GM23338 (cell line): ENCODE measurements around the gene SUGP1. TPM values are rescaled to one million over a fixed set of nuclear protein-coding genes. Genes with fewer than 3 reads are reported as not detected.
A peak's percentile ranks its signal among the peaks of the same experiment; 100 is the strongest.

ENCODE experiments used
- ATAC-seq: fragments of 200-7000 bp; cut with Tn5 transposase; 3 replicates; pipeline ENCODE4 v1.9.1; 2020
- DNase-seq: peaks from one replicate; pipeline ENCODE4 v3.0.0-alpha.2; 2015; ENCODE audit warnings: low spot score
- H2AFZ ChIP-seq: fragments of 200-600 bp; sonication (generic); 2 replicates; pipeline ENCODE4 v1.8.0; 2016; ENCODE audit warnings: antibody characterized with exemption, mild to moderate bottlenecking, moderate library complexity
- H3F3A ChIP-seq: fragments of 200-600 bp; sonication (generic); replicated peaks from 2 replicates; pipeline ENCODE4 v1.8.0; 2017; ENCODE audit warnings: antibody characterized with exemption, mixed run types, low read depth
- H3K27ac ChIP-seq: fragments of 200-600 bp; sonication (generic); 2 replicates; pipeline ENCODE4 v1.6.1; 2016; ENCODE audit warnings: low read depth
- H3K27me3 ChIP-seq: fragments of 200-600 bp; sonication (generic); 2 replicates; pipeline ENCODE4 v1.8.0; 2016; ENCODE audit warnings: mild to moderate bottlenecking, mixed run types, moderate library complexity; ENCODE audit not compliant: insufficient read depth
- H3K36me3 ChIP-seq: fragments of 200-600 bp; sonication (generic); 2 replicates; pipeline ENCODE4 v1.8.0; 2016; ENCODE audit warnings: mild to moderate bottlenecking; ENCODE audit not compliant: insufficient read depth
- H3K4me1 ChIP-seq: fragments of 200-600 bp; sonication (generic); 2 replicates; pipeline ENCODE4 v1.8.0; 2016; ENCODE audit warnings: mild to moderate bottlenecking, moderate library complexity; ENCODE audit not compliant: insufficient read depth
- H3K4me2 ChIP-seq: fragments of 200-600 bp; sonication (generic); 2 replicates; pipeline ENCODE4 v1.7.1; 2017; ENCODE audit warnings: mixed run types
- H3K4me3 ChIP-seq: fragments of 200-600 bp; sonication (generic); 2 replicates; pipeline ENCODE4 v1.6.1; 2016; ENCODE audit warnings: mixed run types
- H3K79me2 ChIP-seq: fragments of 200-600 bp; sonication (generic); replicated peaks from 2 replicates; pipeline ENCODE4 v1.8.0; 2017; ENCODE audit warnings: mild to moderate bottlenecking; ENCODE audit not compliant: insufficient read depth
- H3K9me2 ChIP-seq: fragments of 200-600 bp; sonication (generic); 2 replicates; pipeline ENCODE4 v1.8.0; 2017; ENCODE audit not compliant: insufficient read depth
- H4K20me1 ChIP-seq: fragments of 200-600 bp; sonication (generic); replicated peaks from 2 replicates; pipeline ENCODE4 v1.8.0; 2017; ENCODE audit warnings: mild to moderate bottlenecking; ENCODE audit not compliant: insufficient read depth
- H3K27ac Mint-ChIP-seq: 2 replicates; pipeline ENCODE4 v1.8.0; 2020; ENCODE audit warnings: inconsistent platforms, mild to moderate bottlenecking, moderate library complexity, mixed read lengths
- H3K27me3 Mint-ChIP-seq: 3 replicates; pipeline ENCODE4 v1.8.0; 2022; ENCODE audit warnings: low read depth, mild to moderate bottlenecking, moderate library complexity, mixed read lengths, inconsistent platforms; ENCODE audit not compliant: insufficient read depth, poor library complexity
- H3K36me3 Mint-ChIP-seq: 3 replicates; pipeline ENCODE4 v1.8.0; 2021; ENCODE audit warnings: low read depth, mild to moderate bottlenecking, inconsistent platforms, moderate library complexity, mixed read lengths
- H3K4me1 Mint-ChIP-seq: 3 replicates; pipeline ENCODE4 v1.8.0; 2020; ENCODE audit warnings: mild to moderate bottlenecking, inconsistent platforms, mixed read lengths
- H3K4me3 Mint-ChIP-seq: 3 replicates; pipeline ENCODE4 v1.8.0; 2021; ENCODE audit warnings: moderate library complexity, mild to moderate bottlenecking, inconsistent platforms, mixed read lengths
- H3K9me3 Mint-ChIP-seq: 3 replicates; pipeline ENCODE4 v1.8.0; 2020; ENCODE audit warnings: moderate library complexity, mild to moderate bottlenecking, inconsistent platforms, mixed read lengths
- CTCF ChIP-seq, 2 experiments: fragments of 200-600 bp in 1 of 2; sonication (generic) in 1 of 2; conservative IDR thresholded peaks; 2 replicates each; pipeline versions ENCODE4 v1.5.1 to v1.6.1; 2016 to 2017; ENCODE audit warnings: antibody characterized with exemption in 2 of 2, low read depth in 2 of 2, mild to moderate bottlenecking in 2 of 2, moderate library complexity in 1 of 2
- POLR2AphosphoS5 ChIP-seq: IDR thresholded peaks from 2 replicates; pipeline ENCODE4 v1.6.1; 2016; ENCODE audit warnings: antibody characterized with exemption, low read depth
- REST ChIP-seq: IDR thresholded peaks from one replicate; pipeline ENCODE4 v1.6.1; 2018; ENCODE audit warnings: antibody characterized with exemption; ENCODE audit not compliant: unreplicated experiment
- ZNF331 ChIP-seq: fragments of 250-450 bp; sonication (Bioruptor Pico); IDR thresholded peaks from 2 replicates; pipeline ENCODE4 v1.5.0; 2020; ENCODE audit warnings: low read depth, mild to moderate bottlenecking, moderate library complexity
- polyA plus RNA-seq: library from polyadenylated mRNA; unstranded; fragments of >200 nt; fragmentation: Nextera tagmentation; extraction: Ambion mirVana; gene quantifications from 2 replicates; pipeline ENCODE4 v1.2.1, GENCODE V29; 2016
- total RNA-seq: library from RNA; depleted of rRNA; stranded (reverse); fragments of >200 nt; shearing (Covaris generic); gene quantifications from 2 replicates; pipeline ENCODE4 v1.2.3, GENCODE V29; 2014

The SUGP1 gene
- total and polyA plus RNA-seq, 2 experiments from 2014 or later = 38.6 to 61.6 TPM

- Mint-ChIP-seq H3K27me3 (peaks cover 16% of the 10 kb centered on the region), H3K9me3 (no peaks in the 10 kb centered on the region), H3K36me3 (peaks cover 36% of the 10 kb centered on the region), H3K4me3 (no peak overlapping the region), H3K27ac (no peak overlapping the region), H3K4me1 (peaks cover 10% of the 10 kb centered on the region; the same call in 1 of the 3 replicates)
- Histone ChIP-seq H3K79me2 (peaks cover 76% of the 10 kb centered on the region), H3K9me2 (no peaks in the 10 kb centered on the region), H3K27ac (no peak overlapping the region), H4K20me1 (peaks cover 25% of the 10 kb centered on the region; the same call in 1 of the 2 replicates), H3K4me1 (peaks cover 9% of the 10 kb centered on the region; the same call in 1 of the 2 replicates), H3F3A (peaks cover 17% of the 10 kb centered on the region; the same call in 1 of the 2 replicates), H3K4me2 (no peak overlapping the region), H3K27me3 (no peaks in the 10 kb centered on the region), H3K4me3 (no peak overlapping the region), H3K36me3 (peaks cover 17% of the 10 kb centered on the region), H2AFZ (no peak overlapping the region)
- no peak for TF ChIP-seq REST
- no peak for ATAC-seq
- DNase-seq = no peak
Measured at GRCh38 chr19:19324059-19324770, 3.9 kb upstream of the SUGP1 start.

- Mint-ChIP-seq H3K4me3 (peak overlapping the region; percentile 97), H3K27me3 (peaks cover 18% of the 10 kb centered on the region), H3K36me3 (peaks cover 30% of the 10 kb centered on the region), H3K27ac (peak overlapping the region; percentile 82), H3K4me1 (peaks cover 13% of the 10 kb centered on the region; the same call in 1 of the 3 replicates), H3K9me3 (no peaks in the 10 kb centered on the region)
- Histone ChIP-seq H3K4me2 (peak overlapping the region; percentile 98), H3K36me3 (peaks cover 13% of the 10 kb centered on the region), H3K4me3 (peak overlapping the region; percentile 99), H3K27ac (peak overlapping the region; percentile 98), H2AFZ (peak overlapping the region; percentile 84), H4K20me1 (peaks cover 34% of the 10 kb centered on the region; the same call in 1 of the 2 replicates), H3K4me1 (peaks cover 14% of the 10 kb centered on the region), H3K79me2 (peaks cover 86% of the 10 kb centered on the region), H3K27me3 (no peaks in the 10 kb centered on the region), H3K9me2 (no peaks in the 10 kb centered on the region), H3F3A (peaks cover 11% of the 10 kb centered on the region; the same call in 1 of the 2 replicates)
- peak; percentile 14 for ATAC-seq
- TF ChIP-seq CTCF (conservative IDR thresholded peaks at IDR 0.05; ENCODE audit: low read depth in 2 of 2) (peak in 1 of 2 experiments; percentile 26; a peak in 1 of 4 replicates), POLR2AphosphoS5 (no peak), ZNF331 (no peak)
- peak; percentile 73 for DNase-seq
Measured at GRCh38 chr19:19321141-19321577, 850 bp upstream of the SUGP1 start.
